Activated CD8-positive, alpha-beta memory T cell treated with anti-CD3 and anti-CD28 coated beads for 1 hour (primary cell): ENCODE measurements around the gene SCAMP5.

Experiments used
- DNase-seq, 2 donors: peaks; one replicate each; pipeline ENCODE4 v3.0.0-alpha.2; 2020; ENCODE audit warnings: low read depth in 1 of 2; ENCODE audit errors: extremely low read depth in 1 of 2

The SCAMP5 gene

DNA sequence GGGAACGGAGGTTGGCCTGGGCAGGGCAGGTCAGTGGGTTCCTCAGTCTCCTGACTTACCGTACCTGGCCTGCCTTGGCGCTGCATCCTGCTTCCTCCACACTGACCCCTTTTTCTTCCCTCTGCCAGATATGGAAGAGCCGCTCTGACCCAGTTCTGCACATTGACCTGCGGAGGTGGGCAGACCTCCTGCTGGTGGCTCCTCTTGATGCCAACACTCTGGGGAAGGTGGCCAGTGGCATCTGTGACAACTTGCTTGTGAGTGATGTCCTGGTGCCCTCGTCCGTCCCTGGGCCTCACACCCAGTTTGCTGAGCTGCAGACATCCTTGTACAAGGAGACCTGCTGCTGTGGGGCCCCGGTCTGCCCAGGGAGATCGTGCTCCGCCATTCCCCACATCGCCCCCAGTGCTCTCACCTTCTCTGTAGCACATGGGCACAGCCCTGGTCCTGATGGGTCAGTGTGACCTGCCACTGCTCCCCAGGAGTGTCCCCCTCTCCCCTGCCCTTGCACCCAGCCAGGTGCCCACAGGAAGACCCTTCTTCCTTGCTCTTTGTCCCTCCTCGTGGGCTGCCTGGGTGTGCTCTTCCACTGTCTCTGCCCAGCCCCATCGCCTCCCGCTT lies 49.0 kb downstream of the SCAMP5 start:
- DNase-seq: no peak

- DNase-seq: no peak
Measured at GRCh38 chr15:75045332-75046015, 50.1 kb downstream of the SCAMP5 start.

- no peak for DNase-seq
Measured at GRCh38 chr15:75048394-75048793, 53.0 kb downstream of the SCAMP5 start.

DNA sequence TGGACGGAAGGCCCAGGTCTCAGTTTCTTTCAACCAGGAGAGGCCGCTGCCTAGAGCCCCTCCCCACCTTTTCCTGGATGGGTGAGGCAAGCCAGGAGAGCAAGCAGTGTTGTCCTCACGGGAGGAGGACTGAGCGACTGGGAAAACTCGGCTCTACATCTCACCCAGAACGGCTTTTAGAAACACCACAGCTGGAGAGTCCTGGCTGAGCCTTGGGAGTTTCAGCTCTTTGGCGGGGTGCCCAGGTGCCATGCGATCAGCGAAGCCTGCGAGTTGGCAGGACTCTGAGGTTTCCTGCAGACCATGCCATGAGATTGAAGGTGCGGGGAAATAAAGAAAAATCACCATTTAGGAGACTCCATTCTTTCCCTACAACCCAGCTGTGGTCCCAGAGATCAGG lies 54.0 kb downstream of the SCAMP5 start:
- DNase-seq: no peak

DNA sequence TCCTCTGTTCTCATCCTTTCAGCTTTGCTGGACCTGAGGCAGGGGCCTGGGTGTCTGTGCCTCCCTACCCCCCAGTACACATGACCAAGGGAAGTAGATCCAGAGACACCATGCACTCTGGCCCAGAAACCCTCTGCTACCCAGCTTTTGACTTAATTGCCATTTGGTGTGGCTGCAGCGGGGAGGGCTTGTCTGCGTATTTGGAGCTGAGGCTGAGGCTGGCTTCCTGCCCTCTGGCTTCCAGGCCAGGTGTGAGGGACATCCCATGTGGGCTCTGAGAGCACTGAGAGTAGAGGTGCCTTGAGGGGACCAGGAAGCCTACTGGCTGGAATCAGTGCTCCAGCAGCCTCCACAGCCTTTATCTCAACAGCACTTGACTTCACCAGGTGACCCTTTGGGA lies 54.9 kb downstream of the SCAMP5 start:
- DNase-seq: no peak

GRCh38 chr15:75051191-75051608 lies 55.8 kb downstream of the SCAMP5 start:
- DNase-seq: no peak

GRCh38 chr15:75051711-75052110 lies 56.3 kb downstream of the SCAMP5 start:
- DNase-seq: no peak

- DNase-seq: no peak
Measured at GRCh38 chr15:75052972-75053747, 57.8 kb downstream of the SCAMP5 start.

DNA sequence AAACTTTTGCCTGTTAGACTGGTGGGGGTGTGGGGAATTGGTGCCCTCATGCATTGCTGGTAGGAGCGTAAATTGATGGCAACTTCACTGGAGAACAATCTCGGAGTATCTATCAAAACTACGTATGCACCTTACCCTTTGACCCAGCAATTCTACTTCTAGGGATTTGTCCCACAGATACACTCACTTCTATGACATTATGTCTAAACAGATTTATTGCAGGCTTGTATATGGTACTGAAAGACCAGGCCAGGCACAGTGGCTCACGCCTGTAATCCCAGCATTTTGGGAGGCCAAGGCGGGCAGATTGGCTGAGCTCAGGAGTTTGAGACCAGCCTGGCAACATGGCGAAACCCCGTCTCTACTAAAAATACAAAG lies 58.4 kb downstream of the SCAMP5 start:
- no peak for DNase-seq

DNA sequence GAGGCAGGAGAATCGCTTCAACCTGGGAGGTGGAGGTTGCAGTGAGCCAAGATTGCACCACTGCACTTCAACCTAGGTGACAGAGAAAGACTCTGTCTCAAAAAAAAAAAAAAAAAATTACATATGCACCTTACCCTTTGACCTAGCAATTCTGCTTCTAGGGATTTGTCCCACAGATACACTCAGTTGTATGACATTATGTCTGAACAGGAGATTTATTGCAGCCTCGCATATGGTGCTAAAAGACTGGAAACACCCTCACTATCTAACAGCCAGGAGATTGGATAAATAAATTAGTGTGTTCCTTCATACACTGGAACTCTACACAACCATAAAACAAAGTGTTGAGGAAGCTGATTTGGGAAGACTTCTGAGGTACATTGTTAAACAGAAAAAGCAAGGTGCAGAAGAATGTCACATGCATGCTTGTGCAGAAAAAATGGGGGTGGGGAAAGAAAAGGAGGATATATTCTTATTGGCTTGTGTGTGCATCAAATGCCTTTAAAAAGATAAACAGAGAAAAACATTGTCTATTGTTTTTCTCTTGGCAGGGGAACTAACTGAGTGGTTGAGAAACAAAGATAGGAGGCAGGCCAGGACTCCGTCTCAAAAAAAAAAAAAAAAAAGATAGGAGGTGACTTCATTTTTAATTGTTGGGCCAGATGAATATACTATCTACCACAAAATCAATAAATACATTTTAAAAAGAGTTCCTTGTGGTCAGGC lies 59.0 kb downstream of the SCAMP5 start:
- no peak for DNase-seq

DNA sequence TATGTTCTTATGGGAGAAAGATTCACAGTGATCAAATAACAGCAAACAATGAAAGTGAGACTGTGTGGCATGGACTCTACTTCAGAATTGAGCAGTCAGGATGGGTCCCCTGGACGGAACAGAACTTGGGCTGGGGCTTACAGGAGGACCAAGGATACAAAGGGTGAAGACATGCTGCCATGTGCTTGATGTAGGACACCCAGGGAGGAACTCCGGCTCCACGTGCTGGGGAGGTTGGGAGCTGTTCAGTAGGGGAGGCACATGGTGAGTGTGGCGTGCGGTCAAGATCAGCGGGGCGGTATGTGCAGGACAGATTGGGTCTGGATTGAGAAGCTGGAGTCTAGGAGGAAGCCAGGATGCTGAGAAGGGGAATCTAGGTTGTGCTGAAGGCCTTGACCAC lies 60.7 kb downstream of the SCAMP5 start:
- DNase-seq: no peak

GRCh38 chr15:75058127-75058905 lies 63.0 kb downstream of the SCAMP5 start:
- DNase-seq: no peak

- DNase-seq: no peak
Measured at GRCh38 chr15:75059607-75060006, 64.2 kb downstream of the SCAMP5 start.

DNA sequence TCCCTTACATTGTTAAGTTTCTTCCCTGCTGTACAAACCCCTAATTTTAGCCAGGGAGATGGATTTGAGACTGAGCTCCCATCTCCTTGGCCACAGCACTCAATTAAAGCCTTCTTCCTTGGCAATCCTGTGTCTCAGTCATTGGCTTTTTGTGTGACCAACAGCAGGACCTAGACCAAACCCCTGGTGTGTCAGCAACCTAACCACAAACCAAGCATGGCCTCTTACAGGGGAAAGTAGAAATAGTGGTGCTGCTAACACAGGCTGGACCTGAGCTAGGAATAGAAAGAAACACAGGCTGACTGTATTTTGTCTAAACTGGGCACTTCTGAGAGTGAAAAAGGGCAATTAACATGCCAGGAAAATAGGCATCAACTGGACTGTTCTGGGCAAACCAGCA lies 65.9 kb downstream of the SCAMP5 start:
- no peak for DNase-seq

DNA sequence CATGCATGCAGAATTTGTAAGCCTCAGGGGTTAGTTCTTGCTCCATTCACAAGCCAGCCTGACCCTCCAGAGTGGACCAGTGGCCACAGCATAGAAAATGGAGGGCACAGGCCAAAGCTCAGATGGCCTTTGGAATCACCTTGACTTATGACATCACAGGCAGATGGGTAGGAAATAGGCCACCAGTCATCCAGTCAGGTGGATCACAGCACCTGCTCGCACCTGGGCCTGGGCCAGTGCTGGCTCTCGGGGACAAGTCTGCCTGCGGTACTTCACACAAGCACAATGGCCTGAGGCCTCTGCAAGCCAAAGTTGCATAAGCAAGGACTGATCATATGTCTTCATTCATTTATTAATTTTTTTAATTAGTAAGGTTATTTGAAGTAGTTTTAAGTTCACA lies 67.3 kb downstream of the SCAMP5 start:
- DNase-seq: no peak

GRCh38 chr15:75063338-75063737 lies 68.0 kb downstream of the SCAMP5 start:
- no peak for DNase-seq

DNA sequence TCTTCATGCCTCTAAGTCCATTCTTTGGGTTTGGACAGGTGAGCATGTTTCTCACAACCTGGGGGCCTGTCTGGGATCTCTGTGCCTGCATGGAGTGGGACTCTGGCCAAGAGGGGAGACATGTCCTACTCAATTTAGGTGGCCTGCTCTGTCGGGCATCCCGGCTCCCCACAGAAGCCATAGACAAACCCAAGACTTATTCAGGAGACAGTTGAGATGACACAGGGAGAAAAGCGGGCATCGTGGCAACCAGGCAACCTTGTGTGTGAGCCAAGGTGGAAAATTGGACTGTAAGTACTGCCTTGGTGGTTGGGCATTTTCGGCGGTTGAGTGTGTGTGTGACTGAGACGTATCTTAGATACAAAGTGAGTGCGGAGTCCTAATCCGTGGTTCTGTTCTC lies 68.5 kb downstream of the SCAMP5 start:
- DNase-seq: no peak

- DNase-seq: no peak
Measured at GRCh38 chr15:75064846-75065245, 69.5 kb downstream of the SCAMP5 start.

- no peak for DNase-seq
Measured at GRCh38 chr15:75065467-75065850, 70.1 kb downstream of the SCAMP5 start.

DNA sequence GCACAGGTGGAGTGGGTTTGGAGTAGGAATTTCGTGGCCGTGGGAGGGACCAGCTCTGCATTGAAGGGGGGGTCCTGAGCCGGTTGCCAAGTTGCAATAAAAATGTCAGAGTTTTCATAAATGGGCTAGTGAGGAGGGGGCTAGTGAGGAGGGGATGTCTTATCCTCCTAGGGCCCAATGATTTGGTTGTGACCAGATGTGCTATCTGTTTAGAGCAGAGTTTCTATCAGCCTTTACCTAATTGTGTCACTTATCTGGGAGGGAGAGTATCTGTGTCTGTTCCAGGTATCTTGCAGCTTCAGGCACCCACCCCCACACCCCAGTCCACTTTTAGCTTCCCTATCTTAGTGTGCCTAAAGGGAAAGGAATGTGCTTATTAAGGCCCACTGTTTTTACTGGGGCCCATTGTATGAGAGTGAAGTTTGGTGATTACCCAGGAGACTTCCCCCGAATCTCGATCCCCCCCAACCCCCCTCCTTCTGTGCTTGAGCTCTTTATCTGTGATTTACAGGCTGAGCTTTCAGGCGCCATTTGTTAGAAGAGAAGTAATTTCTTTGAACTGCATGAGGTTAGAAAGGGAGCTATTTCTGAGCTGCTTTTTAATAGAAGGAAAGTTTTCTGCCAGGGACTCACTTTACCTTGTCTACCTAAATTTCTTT lies 70.6 kb downstream of the SCAMP5 start:
- no peak for DNase-seq
